LNCaP clone FGC (cell line): ENCODE results near the gene SEMA7A.
A peak's percentile ranks its signal among the peaks of the same experiment; 100 is the strongest.

Experiments used
- DNase-seq: peaks from one replicate; pipeline ENCODE4 v3.0.0-alpha.2; 2011; ENCODE audit warnings: low read depth
- H3K4me3 ChIP-seq: 2 replicates; pipeline ENCODE4 v1.5.1; 2011; ENCODE audit warnings: mild to moderate bottlenecking, low read depth, low read length, control low read depth
- CTCF ChIP-seq: IDR thresholded peaks from 2 replicates; pipeline ENCODE4 v1.5.1; 2012; ENCODE audit warnings: mild to moderate bottlenecking; ENCODE audit not compliant: control insufficient read depth, insufficient read depth; ENCODE audit errors: extremely low read depth

SEMA7A gene

DNA sequence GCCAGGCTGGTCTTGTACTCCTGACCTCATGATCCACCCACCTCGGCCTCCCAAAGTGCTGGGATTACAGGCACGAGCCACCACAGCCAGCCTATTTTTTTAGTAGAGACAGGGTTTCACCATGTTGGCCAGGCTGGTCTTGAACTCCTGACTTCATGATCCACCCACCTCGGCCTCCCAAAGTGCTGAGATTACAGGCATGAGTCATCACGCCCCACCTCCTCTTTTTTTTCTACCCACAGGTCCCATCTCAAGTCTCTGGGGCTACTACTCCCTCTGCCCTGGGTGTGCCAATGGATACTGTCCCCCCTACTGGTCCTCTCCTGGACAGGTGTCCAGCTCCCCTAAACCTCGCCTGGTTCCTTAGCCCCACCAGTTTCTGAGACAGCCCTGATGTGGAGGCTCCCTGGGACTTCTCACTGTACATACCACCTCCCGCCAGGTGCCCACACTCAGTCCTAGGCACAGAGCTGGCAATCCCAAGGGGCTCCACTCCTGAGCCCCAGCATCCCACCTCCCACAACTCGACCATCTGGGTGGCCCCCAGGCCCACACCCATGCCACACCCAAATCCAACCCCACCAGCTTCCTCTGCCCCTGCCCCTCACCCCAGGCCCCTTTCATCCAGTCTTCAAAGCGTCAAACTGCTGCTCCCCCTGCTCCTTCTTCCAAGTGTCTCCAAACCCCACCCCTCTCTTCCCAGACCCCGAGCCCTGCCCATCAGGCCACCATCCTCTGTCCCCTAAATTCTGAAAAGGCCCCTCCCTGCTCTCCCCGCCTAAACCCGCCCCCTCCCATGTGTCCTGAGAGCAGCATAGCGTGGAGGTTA lies 53.2 kb downstream of the SEMA7A start:
- TF ChIP-seq CTCF, result no peak
- DNase-seq, result no peak
- H3K4me3 ChIP-seq, result no peak overlapping the region

DNA sequence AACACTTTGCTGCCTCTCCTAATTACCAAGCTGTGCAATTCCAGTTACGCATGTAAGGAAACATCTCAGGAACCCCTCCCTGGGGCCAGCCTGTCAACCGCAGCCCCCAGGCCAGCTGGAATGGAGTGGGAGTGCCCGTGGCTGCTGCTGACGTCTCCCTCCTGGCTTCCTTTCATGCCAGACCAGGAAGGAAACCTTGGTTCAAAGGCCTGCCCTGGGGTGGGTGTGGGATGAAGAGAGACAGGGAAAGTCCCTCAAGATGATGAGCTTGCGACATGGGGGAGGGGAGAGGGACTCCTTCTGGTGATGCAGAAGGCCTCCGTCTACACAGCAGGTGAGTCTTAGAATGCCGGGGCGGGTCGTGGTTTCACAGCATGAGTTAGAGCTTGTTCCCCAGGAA lies 54.9 kb downstream of the SEMA7A start:
- TF ChIP-seq CTCF, result no peak
- no peak overlapping the region for H3K4me3 ChIP-seq
- no peak for DNase-seq

DNA sequence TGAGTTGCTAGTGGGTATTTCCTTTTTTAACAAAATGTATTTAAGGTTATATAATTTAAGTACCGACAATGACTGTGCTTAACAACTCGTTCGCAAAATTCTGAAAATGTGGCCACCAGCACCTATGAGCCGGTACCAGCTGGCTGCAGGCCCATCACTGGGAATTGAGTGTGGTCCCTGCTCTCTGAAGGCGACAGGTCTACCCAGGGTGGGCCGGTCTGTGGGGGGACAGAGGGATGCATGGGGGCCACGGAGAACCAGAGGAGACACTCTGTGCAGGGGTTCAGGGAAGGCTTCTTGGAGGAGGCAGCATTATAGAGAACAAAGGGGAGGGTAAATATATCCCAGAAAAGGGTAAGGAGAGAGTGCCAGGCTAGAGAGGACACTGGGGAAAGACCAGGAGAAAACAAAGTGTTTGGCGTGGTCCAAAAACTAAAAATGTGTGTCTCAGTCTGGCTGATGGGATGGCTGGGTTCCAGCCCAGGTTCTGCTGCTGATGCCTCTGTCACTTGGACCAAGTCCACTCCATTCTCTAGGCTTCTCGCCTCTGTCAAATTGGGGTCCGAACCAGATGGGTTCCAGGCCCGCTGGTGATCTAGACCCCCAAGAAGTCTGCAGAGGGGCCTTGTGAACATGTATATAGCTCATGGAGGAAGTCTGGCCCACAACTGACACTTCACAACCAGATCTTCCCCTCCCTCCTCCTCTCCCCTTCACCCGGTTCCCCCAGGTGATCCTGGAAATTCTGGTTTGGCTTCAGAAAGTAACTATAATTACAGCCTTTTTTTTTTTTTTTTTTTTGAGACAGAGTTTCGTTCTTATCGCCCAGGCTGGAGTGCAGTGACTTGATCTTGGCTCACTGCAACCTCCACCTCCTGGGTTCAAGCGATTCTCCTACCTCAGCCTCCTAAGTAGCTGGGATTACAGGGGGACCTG lies 55.7 kb downstream of the SEMA7A start:
- no peak for TF ChIP-seq CTCF
- no peak overlapping the region for H3K4me3 ChIP-seq
- no peak for DNase-seq

- no peak overlapping the region for H3K4me3 ChIP-seq
- no peak for TF ChIP-seq CTCF
- no peak for DNase-seq
Measured at GRCh38 chr15:74376825-74377581, 56.8 kb downstream of the SEMA7A start.

DNA sequence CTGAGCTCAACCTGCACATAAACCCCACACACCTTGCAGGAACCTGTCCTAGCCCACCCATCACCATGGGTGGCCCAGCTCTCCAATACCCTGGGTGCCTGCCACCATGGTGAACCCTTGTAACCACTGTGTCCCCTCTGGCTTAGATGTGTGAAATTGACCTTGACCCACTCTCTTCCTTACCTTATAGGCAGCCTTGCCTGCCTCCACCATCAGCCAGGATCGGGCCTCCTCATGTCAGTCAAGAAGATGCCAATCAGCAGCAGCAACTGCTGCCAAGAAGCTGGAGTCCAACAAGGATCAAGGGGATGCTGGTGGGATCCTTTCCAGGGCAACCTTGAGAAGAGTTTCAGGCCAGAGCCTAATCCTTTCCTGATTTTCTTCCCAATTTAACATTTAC lies 57.5 kb downstream of the SEMA7A start:
- no peak overlapping the region for H3K4me3 ChIP-seq
- DNase-seq, result no peak
- TF ChIP-seq CTCF, result no peak

DNA sequence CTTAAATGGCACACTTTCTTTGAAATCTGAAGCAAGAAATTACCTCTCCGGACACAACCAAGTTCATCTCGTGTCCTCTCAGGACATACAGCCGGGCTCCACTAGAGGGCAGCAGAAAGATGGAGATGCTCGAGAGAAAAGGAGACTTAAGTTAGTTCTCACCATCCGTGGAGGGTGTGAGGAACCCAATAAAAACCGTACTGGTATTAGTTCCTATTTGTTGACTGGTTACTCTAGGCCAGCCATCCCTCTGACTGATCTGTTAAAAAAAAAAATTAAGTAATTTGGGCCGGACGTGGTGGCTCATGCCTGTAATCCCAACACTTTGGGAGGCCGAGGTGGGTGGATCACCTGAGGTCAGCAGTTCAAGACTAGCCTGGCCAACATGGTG lies 58.5 kb downstream of the SEMA7A start:
- peak; percentile 83 for TF ChIP-seq CTCF
- peak; percentile 70 for DNase-seq
- no peak overlapping the region; the same call in 1 of the 2 replicates for H3K4me3 ChIP-seq
